Activated T-helper 2 cell treated with anti-CD3 and anti-CD28 coated beads, Interferon-gamma antibody, Interleukin-2, Interleukin-4, amounts not matched to agents 10 μg/mL and 5 μg/mL and 100 μg/mL, durations not matched to agents 14 hours and 24 hours and 36 hours (primary cell): ENCODE data around the gene CD99. TPM values are rescaled to one million over a fixed set of nuclear protein-coding genes. Genes with fewer than 3 reads are reported as not detected.

Experiments
- DNase-seq: peaks from one replicate; pipeline ENCODE4 v3.0.0; 2021; ENCODE audit warnings: low spot score
- H3K27ac Mint-ChIP-seq: one replicate; pipeline ENCODE4 v1.8.0; 2021; ENCODE audit warnings: mixed read lengths
- H3K27me3 Mint-ChIP-seq: one replicate; pipeline ENCODE4 v1.8.0; 2021; ENCODE audit warnings: low read depth, mixed read lengths
- H3K36me3 Mint-ChIP-seq: one replicate; pipeline ENCODE4 v1.8.0; 2021; ENCODE audit warnings: low read depth, mixed read lengths
- H3K4me1 Mint-ChIP-seq: one replicate; pipeline ENCODE4 v1.8.0; 2021; ENCODE audit warnings: low read depth, mixed read lengths
- H3K4me3 Mint-ChIP-seq: one replicate; pipeline ENCODE4 v1.8.0; 2021; ENCODE audit warnings: low read depth, mild to moderate bottlenecking, moderate library complexity, mixed read lengths
- H3K9me3 Mint-ChIP-seq: one replicate; pipeline ENCODE4 v1.8.0; 2021; ENCODE audit warnings: mixed read lengths
- intact Hi-C: fragments of 100-400 bp; cut with micrococcal nuclease; formaldehyde crosslinking; loops from one replicate; pipeline ENCODE4 v1.15.1; 2023
- total RNA-seq: library from RNA; stranded (reverse); gene quantifications from 2 replicates; pipeline ENCODE4 v1.2.3, GENCODE V29; 2022

The CD99 gene
- total RNA-seq, 1 donor from 2014 or later, result 290 TPM

DNA sequence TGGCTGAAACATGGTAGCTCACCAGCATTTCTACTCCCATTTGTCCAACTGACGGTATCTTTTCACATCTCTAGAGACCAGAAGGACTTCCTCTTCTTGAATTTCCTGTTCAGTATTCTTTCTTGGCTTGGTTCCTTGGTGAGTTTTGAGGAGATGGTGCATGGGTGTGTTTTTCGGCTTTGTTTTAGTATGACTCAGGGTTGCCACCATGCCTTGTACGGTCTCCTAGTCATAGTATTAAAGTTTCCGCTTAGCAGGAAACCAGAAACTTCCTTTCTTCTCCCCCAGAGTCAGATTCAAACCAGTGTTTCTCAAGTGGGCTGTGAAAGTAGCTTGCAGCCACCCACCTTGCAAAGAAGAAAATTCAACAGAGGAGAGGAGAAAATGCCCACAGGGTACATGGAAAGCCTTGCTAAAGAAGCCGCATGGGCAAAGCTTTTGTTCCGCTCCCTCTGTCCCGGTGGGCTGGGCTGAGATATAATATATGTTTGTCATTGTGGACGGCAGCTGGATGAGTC, 5.7 kb downstream of the CD99 start:
- DNase-seq, result peak; percentile 65
- H3K4me1 Mint-ChIP-seq, result peaks cover 73% of the 10 kb centered on the region
- peak overlapping the region; percentile 68 for H3K4me3 Mint-ChIP-seq
- no peaks in the 10 kb centered on the region for H3K27me3 Mint-ChIP-seq
- peak overlapping the region; percentile 92 for H3K27ac Mint-ChIP-seq
- H3K9me3 Mint-ChIP-seq, result peaks cover 6% of the 10 kb centered on the region
- intact Hi-C loops, result loop anchor here (1.0 to 10.0 kb wide), 4 partner anchors 14 to 1042 kb away; no protein-coding TSS in a partner anchor
- peaks cover 97% of the 10 kb centered on the region for H3K36me3 Mint-ChIP-seq

DNA sequence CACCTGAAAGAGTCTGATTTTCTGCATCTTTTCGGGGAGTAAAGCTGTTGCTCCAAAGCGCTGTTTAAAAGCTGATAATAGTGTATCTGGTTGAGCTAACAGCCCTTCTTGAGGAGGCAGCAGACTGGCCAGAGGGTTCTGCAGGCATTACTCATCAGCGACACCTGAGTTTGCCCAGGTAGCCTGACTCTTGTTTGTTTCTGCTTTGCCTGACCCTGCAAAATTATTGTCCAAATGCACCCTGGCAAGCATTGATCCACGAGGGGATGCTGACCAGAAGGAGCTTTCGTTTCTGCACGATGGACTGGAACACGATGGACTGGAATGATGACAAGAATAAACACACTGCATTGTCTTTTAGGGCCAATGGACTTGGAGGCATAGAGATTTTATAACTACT, 6.2 kb downstream of the CD99 start:
- H3K27me3 Mint-ChIP-seq, result no peaks in the 10 kb centered on the region
- H3K9me3 Mint-ChIP-seq, result peaks cover 6% of the 10 kb centered on the region
- DNase-seq, result no peak
- H3K4me1 Mint-ChIP-seq, result peaks cover 79% of the 10 kb centered on the region
- H3K36me3 Mint-ChIP-seq, result peaks cover 97% of the 10 kb centered on the region
- H3K27ac Mint-ChIP-seq, result peak overlapping the region; percentile 92
- intact Hi-C loops, result loop anchor here (2.0 to 10.0 kb wide), 3 partner anchors 51 to 1043 kb away; no protein-coding TSS in a partner anchor
- peak overlapping the region; percentile 68 for H3K4me3 Mint-ChIP-seq

DNA sequence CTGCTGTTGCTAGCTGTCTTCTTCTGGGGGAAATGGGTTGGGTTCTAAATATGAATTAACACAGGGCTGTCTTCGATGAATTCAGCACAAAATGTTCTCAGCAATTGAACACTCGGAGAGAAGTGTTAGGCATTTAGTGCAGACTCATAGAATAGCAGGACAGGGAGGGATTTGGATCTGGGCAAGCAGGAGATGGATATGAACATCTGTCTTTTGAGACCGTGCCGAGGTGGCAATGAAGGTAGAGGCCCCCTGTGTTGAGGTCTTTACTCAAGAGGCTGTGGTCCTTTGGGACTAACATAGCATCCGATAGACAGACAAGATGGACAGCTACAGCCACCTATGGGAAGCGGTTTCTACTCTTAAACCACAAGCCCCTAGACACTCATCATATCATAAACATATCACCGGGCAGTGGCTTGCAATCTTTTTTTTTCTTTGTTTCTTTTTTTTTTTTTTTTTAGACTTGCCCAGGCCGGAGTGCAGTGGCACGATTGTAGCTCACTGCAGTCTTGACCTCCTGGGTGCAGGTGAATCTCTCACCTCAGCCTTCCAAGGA, 6.7 kb downstream of the CD99 start:
- Mint-ChIP-seq H3K36me3 (peaks cover 94% of the 10 kb centered on the region), H3K27ac (peak overlapping the region; percentile 92), H3K4me3 (peak overlapping the region; percentile 68), H3K27me3 (no peaks in the 10 kb centered on the region), H3K4me1 (peaks cover 83% of the 10 kb centered on the region), H3K9me3 (peaks cover 6% of the 10 kb centered on the region)
- no peak for DNase-seq
- intact Hi-C loops, result loop anchor here (2.0 to 10.0 kb wide), 3 partner anchors 51 to 1043 kb away; no protein-coding TSS in a partner anchor

DNA sequence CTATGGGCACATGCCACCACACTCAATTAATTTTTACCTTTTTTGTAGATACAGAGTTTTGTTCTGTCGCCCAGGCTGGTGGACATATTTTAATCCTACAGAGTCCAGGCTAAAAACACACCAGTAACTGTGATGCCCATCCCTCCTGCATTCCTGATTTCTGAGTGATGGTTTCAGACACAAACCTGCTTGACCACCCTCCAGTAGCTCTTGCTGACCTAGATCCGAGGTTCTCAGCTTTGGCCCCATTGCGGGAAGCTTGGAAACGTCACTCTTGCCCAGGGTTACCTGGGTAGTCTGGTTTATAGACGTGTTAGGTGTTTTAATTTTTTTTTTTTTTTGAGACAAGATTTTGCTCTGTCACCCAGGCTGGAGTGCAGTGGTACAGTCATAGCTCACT, 7.5 kb downstream of the CD99 start:
- Mint-ChIP-seq H3K36me3 (peaks cover 93% of the 10 kb centered on the region), H3K4me1 (peaks cover 84% of the 10 kb centered on the region), H3K4me3 (peak overlapping the region; percentile 68), H3K27me3 (no peaks in the 10 kb centered on the region), H3K27ac (peak overlapping the region; percentile 55), H3K9me3 (peaks cover 6% of the 10 kb centered on the region)
- intact Hi-C loops, result loop anchor here (5.0 to 10.0 kb wide), 2 partner anchors 91 to 1044 kb away; no protein-coding TSS in a partner anchor
- no peak for DNase-seq

DNA sequence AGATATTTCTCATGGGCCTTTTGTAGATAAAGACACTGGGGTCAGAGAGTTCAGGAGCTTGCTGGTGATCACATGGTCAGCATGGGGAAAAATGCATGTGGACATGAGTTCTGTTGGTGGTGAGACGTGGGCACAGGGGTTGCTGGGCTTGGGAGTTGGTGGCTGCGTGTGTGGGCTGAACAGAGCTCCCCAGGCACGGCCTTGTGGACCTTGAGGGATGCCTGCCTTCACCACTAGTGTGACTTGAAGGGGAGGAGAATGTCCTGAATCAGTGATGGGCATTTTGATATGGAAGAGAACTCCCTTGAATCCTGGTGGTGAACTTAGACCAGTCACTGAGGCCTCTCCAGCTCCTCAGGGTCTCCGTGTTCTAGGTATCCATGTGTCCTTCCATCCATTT, 8.9 kb downstream of the CD99 start:
- H3K36me3 Mint-ChIP-seq, result peaks cover 91% of the 10 kb centered on the region
- H3K9me3 Mint-ChIP-seq, result peaks cover 6% of the 10 kb centered on the region
- peak overlapping the region; percentile 29 for H3K27ac Mint-ChIP-seq
- no peaks in the 10 kb centered on the region for H3K27me3 Mint-ChIP-seq
- no peak for DNase-seq
- H3K4me1 Mint-ChIP-seq, result peaks cover 85% of the 10 kb centered on the region
- intact Hi-C loops, result loop anchor here (5.0 to 10.0 kb wide), 2 partner anchors 93 to 1045 kb away; no protein-coding TSS in a partner anchor
- no peak overlapping the region for H3K4me3 Mint-ChIP-seq

DNA sequence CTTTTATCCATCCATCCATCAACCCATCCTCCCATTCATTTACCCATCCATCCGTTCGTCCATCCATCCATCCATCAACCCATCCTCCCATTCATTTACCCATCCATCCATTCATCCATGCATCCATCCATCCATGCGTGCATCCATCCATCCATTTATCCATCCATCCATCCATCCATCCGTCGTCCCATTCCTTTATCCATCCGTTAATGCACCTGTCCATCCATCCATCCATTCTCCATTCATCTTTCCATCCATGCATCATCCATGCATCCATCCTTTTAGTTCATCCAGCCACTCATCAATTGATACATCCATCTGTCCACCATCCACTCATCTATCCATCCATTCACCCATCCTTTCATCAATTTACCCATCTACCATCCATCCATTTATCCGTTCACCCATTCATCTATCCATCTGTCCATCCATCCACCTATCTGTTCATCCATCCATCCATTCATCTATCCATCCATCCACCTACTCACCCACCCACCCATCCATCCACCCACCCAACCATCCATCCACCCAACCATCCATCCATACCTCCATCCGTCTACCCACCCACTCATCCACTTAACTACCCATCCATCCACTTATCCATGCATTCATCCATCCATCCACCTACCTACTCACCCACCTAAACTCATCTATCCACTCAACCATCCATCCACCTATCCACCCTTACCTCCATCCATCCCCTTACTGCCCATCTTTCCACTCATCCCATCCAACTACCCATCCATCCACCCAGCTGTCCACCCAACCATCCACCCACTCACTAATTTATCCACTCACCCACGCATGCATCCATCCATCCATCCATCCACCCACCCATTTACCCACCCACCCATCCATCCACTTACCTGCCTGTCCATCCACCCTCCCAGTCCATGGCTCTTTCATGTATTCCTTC, 9.6 kb downstream of the CD99 start:
- intact Hi-C loops, result no loop called here
- peaks cover 6% of the 10 kb centered on the region for H3K9me3 Mint-ChIP-seq
- DNase-seq, result no peak
- H3K4me3 Mint-ChIP-seq, result no peak overlapping the region
- H3K36me3 Mint-ChIP-seq, result peaks cover 91% of the 10 kb centered on the region
- peaks cover 87% of the 10 kb centered on the region for H3K4me1 Mint-ChIP-seq
- H3K27ac Mint-ChIP-seq, result peak overlapping the region; percentile 69
- H3K27me3 Mint-ChIP-seq, result no peaks in the 10 kb centered on the region

DNA sequence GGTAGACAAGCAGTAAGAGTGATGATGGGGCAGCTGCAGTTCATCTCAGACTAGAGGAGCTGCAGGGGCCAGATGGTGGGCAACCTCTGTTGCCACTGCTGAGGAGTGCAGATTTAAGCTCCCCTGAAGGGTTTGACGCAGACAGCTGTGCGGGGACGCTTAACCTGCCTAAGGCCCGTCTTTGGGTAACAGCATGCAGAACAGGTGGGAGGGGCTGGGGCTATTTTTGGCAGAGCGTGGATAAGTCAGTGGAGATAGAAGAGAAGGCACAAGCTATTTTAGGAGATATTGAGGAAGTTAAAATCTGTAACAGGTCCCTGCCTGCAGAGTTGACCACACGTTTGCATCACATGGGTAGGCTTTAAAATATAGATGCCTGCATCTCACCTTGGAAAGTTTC, 10.5 kb downstream of the CD99 start:
- intact Hi-C loops, result no loop called here
- H3K4me1 Mint-ChIP-seq, result peaks cover 82% of the 10 kb centered on the region
- no peaks in the 10 kb centered on the region for H3K27me3 Mint-ChIP-seq
- H3K27ac Mint-ChIP-seq, result peak overlapping the region; percentile 69
- H3K36me3 Mint-ChIP-seq, result peaks cover 86% of the 10 kb centered on the region
- peak overlapping the region; percentile 61 for H3K4me3 Mint-ChIP-seq
- peaks cover 6% of the 10 kb centered on the region for H3K9me3 Mint-ChIP-seq
- no peak for DNase-seq

DNA sequence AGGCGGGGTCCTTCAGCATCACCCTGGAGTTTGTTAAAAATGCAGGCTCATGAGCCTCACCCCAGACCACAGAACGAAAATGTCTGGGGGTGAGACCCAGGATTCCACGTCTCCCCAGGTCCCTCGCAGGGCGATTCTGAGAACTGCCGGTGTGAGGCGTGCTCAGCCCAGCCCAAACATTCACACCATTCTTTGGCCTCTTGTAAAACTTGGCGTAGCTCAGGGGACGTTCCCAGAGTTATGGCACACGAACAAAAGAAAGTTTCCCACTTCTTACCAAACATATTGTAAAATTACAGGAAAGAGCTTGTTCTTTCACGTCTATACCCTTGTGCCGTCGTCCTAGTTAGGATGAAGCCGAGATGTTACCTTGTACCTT, 12.9 kb downstream of the CD99 start:
- no peaks in the 10 kb centered on the region for H3K27me3 Mint-ChIP-seq
- peaks cover 82% of the 10 kb centered on the region for H3K4me1 Mint-ChIP-seq
- H3K27ac Mint-ChIP-seq, result peak overlapping the region; percentile 84
- no peak for DNase-seq
- intact Hi-C loops, result no loop called here
- peak overlapping the region; percentile 59 for H3K4me3 Mint-ChIP-seq
- peaks cover 80% of the 10 kb centered on the region for H3K36me3 Mint-ChIP-seq
- H3K9me3 Mint-ChIP-seq, result peaks cover 6% of the 10 kb centered on the region

DNA sequence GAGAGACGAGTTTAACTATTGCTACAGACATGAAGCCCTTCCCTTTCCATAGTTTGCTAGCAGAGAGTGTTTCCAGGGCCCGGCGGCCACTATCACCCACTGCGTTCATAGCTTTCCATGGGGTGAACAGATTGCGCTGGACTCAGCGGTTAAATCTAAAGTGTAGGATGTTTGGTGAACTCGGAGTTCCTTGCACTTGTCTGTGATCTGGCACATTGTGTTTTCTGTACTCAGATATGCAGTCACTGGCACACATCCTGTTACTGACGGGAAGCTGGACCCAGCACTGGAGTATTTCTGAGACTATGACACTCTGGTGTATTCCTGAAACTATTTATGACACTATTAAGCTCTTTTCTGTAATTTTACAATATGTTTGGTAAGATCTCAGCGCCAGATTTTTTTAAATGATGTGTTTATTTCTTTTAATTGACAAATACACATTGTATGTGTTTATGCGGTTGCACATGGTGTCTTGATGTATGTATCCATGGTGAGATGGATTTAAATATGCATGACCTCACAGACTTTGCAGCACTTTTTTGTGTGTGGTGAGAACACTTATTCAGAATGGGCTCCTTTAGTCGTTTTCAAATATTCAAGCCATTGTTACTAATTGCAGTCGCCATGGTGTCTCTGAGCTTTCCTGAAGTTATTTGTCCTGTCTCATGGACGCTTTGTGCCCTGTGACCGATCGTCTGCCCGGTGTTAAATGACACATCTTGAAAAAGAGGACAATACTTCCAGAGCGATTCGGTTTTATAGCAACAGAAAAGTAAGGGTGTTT, 14.1 kb downstream of the CD99 start:
- intact Hi-C loops, result no loop called here
- Mint-ChIP-seq H3K27ac (peak overlapping the region; percentile 71), H3K27me3 (no peaks in the 10 kb centered on the region), H3K4me3 (no peak overlapping the region), H3K4me1 (peaks cover 88% of the 10 kb centered on the region), H3K9me3 (peaks cover 6% of the 10 kb centered on the region), H3K36me3 (peaks cover 73% of the 10 kb centered on the region)
- no peak for DNase-seq

DNA sequence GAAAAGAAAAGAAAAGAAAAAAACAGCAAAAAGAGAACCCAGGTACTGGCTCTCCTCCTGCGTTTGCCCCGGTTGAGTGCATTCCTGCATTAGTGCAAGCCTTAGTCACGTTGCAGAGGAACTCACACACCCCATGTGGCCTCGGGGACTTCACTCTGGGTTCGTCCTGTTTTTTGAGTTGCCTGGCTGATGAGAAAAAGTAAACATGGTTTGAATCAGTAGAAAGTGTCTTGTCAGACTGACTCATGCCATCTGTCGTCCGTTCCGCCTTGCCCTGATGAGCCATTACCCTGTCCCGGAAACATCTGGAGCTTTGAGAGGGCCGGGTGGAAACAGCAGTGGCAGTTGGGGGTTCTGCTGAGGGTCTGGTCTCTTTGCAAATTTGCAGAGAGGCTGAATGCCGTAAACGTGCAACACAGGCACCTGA, 16.3 kb downstream of the CD99 start:
- Mint-ChIP-seq H3K4me3 (peak overlapping the region; percentile 45), H3K4me1 (peaks cover 79% of the 10 kb centered on the region), H3K9me3 (no peaks in the 10 kb centered on the region), H3K27me3 (no peaks in the 10 kb centered on the region), H3K36me3 (peaks cover 53% of the 10 kb centered on the region), H3K27ac (peak overlapping the region; percentile 98)
- DNase-seq, result peak; percentile 52
- intact Hi-C loops, result loop anchor here (1.0 kb wide), 1 partner anchor 10 kb away; no protein-coding TSS in a partner anchor

DNA sequence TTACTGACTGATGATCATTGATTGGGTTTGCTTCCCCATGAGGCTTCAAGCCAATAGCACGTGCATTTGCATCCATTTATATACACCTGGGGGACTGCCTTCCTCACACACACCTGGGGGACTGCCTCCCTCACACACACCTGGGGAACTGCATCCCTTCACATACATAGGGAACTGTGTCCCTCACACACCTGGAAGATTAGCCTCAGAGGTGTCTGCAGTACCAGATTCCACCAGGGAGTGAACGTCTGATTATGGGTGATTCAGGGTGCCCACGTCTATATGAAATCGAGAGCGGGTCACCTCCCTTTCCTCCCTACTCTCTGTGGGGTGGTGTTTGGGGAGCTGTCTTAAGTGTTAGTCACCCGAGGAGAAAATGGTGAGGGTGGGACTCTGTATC, 16.9 kb downstream of the CD99 start:
- DNase-seq, result no peak
- no peaks in the 10 kb centered on the region for H3K27me3 Mint-ChIP-seq
- H3K27ac Mint-ChIP-seq, result peak overlapping the region; percentile 98
- intact Hi-C loops, result no loop called here
- H3K36me3 Mint-ChIP-seq, result peaks cover 49% of the 10 kb centered on the region
- peak overlapping the region; percentile 45 for H3K4me3 Mint-ChIP-seq
- H3K9me3 Mint-ChIP-seq, result no peaks in the 10 kb centered on the region
- H3K4me1 Mint-ChIP-seq, result peaks cover 74% of the 10 kb centered on the region

DNA sequence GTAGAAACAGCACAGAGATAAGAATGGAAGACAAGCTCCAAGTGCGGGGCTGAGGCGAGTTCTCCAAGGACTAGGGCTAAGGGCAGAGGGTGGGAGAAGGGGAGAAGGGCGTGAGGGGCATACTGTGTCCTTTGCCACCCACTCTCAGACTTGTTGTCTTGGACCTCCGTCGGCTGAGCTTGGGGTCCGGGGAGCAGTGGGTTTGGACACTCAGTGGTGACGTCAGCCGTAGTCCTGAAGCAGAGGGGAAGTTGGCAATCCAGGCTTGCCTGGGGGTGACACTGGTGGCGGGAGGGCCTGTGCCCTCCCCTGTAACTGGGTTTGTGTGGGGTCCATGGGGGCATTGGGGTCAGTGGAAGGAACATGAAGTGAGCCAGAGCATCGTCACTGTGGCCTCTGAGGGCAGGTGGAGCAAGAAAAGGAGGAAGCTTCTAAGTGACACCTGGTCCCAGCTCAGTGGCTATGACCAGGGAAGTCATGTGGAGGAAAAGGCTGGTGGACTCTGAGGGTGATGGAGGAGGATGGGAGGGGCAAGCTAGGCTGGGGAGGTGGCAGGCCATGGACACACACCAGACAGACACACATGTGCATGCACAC, 17.6 kb downstream of the CD99 start:
- Mint-ChIP-seq H3K9me3 (no peaks in the 10 kb centered on the region), H3K4me1 (peaks cover 68% of the 10 kb centered on the region), H3K4me3 (peak overlapping the region; percentile 71), H3K36me3 (peaks cover 42% of the 10 kb centered on the region), H3K27ac (peak overlapping the region; percentile 98), H3K27me3 (no peaks in the 10 kb centered on the region)
- no peak for DNase-seq
- intact Hi-C loops, result no loop called here
